ENCODE data around the gene KHDRBS2. TPM values are rescaled to one million over a fixed set of nuclear protein-coding genes. Genes with fewer than 3 reads are reported as not detected.

Gene KHDRBS2
- total RNA-seq, 1 donor from 2014 or later = 1.7 TPM

DNA sequence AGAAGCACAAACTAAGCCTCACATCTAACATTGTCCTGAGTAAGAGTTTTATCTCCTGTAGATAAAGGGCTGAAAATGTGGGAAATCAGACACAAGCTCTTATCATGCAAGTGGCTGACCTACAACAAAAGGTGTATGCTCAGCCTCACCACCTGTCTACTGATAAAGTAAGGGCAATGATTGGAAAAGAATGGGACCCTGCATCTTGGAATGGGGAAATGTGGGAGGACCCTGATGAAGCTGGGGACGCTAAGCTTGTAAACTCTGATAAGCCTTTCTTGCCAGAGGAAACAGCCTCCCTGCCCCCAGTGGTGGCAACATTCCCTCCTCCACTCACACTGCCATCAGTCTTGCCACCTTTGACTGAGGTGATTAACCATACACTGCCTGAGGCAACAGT is 166.6 kb downstream of the KHDRBS2 start:
- TF ChIP-seq POLR2AphosphoS5 (IDR thresholded peaks at IDR 0.05; ENCODE audit: insufficient read depth in 1 of 2, low read depth in 1 of 2) = no peak
- TF ChIP-seq POLR2A (IDR thresholded peaks at IDR 0.05) = no peak
- TF ChIP-seq, protein P1, sequence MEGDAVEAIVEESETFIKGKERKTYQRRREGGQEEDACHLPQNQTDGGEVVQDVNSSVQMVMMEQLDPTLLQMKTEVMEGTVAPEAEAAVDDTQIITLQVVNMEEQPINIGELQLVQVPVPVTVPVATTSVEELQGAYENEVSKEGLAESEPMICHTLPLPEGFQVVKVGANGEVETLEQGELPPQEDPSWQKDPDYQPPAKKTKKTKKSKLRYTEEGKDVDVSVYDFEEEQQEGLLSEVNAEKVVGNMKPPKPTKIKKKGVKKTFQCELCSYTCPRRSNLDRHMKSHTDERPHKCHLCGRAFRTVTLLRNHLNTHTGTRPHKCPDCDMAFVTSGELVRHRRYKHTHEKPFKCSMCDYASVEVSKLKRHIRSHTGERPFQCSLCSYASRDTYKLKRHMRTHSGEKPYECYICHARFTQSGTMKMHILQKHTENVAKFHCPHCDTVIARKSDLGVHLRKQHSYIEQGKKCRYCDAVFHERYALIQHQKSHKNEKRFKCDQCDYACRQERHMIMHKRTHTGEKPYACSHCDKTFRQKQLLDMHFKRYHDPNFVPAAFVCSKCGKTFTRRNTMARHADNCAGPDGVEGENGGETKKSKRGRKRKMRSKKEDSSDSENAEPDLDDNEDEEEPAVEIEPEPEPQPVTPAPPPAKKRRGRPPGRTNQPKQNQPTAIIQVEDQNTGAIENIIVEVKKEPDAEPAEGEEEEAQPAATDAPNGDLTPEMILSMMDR (IDR thresholded peaks at IDR 0.05) = no peak
- intact Hi-C loops (cut with DNase I) = no loop called here
- no peaks in the 10 kb centered on the region for H3K36me3 ChIP-seq
- no peaks in the 10 kb centered on the region for H3K27me3 ChIP-seq
- H3K27ac ChIP-seq = no peak overlapping the region
- no peak overlapping the region for H3K4me3 ChIP-seq
- no peak for DNase-seq (ENCODE audit: extremely low spot score in 2 of 2)
- H3K4me1 ChIP-seq = no peaks in the 10 kb centered on the region
- no peaks in the 10 kb centered on the region for H3K9me3 ChIP-seq

DNA sequence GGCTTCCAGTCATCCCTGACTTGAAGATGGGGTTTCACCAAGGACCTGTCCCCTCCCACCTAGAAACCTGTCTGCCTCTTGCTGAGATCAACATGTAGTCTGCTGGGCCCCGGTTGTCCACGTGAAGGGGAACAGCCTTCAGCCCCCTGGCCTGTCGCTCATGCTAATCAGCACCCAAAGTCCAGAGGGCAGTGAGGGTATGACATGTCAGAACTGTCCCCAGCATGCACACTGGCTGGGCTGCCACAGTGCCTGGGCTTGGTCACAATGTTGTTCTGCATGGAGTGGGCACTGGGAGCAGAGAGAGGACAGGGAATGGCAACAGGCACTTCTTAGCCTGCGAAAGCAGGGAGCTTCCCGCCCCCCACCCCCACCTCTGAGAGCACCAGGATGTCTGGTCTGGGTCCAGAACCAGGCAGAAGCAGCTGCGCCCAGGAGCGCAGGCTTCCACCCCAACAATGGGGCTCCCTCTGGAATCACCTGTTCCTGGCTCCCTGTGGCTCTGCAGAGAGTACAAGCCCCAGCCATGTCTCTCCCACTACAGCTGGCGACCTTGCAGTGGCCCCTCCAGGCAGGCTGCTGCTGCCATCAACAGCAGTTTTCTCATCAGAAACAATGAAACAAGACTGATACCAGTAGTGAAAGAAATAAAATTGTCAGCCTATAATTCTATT is 182.7 kb downstream of the KHDRBS2 start:
- Histone ChIP-seq H3K27ac (no peak overlapping the region), H3K27me3 (no peaks in the 10 kb centered on the region), H3K4me1 (no peaks in the 10 kb centered on the region), H3K9me3 (no peaks in the 10 kb centered on the region), H3K36me3 (no peaks in the 10 kb centered on the region), H3K4me3 (no peak overlapping the region)
- TF ChIP-seq POLR2AphosphoS5 (IDR thresholded peaks at IDR 0.05; ENCODE audit: insufficient read depth in 1 of 2, low read depth in 1 of 2) = no peak
- TF ChIP-seq POLR2A (IDR thresholded peaks at IDR 0.05) = no peak
- TF ChIP-seq, protein P1 (IDR thresholded peaks at IDR 0.05) = no peak
- no peak for DNase-seq (ENCODE audit: extremely low spot score in 2 of 2)
- intact Hi-C loops (cut with DNase I) = no loop called here

DNA sequence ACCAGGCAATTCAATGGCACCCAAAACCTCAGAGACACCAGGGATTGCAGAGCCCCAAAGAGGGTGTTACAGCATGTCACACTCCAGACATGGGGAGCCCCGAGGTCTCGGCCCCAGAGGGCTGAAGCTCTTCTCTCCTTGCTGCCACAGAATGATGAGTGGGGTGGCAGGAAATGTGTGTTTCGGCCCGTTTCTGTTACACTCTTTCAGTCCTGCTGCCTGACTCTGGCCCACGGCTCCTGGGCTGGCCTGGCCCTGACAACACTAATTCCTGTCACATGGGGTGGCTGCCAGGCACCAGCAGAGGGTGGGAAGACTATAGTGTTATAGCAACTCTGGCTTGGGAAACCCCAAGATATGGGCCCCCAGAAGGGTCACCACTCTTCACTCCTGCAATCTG is 183.6 kb downstream of the KHDRBS2 start:
- TF ChIP-seq POLR2A (IDR thresholded peaks at IDR 0.05) (no peak), POLR2AphosphoS5 (IDR thresholded peaks at IDR 0.05; ENCODE audit: insufficient read depth in 1 of 2, low read depth in 1 of 2) (no peak)
- TF ChIP-seq, protein P1 (IDR thresholded peaks at IDR 0.05) = no peak

DNA sequence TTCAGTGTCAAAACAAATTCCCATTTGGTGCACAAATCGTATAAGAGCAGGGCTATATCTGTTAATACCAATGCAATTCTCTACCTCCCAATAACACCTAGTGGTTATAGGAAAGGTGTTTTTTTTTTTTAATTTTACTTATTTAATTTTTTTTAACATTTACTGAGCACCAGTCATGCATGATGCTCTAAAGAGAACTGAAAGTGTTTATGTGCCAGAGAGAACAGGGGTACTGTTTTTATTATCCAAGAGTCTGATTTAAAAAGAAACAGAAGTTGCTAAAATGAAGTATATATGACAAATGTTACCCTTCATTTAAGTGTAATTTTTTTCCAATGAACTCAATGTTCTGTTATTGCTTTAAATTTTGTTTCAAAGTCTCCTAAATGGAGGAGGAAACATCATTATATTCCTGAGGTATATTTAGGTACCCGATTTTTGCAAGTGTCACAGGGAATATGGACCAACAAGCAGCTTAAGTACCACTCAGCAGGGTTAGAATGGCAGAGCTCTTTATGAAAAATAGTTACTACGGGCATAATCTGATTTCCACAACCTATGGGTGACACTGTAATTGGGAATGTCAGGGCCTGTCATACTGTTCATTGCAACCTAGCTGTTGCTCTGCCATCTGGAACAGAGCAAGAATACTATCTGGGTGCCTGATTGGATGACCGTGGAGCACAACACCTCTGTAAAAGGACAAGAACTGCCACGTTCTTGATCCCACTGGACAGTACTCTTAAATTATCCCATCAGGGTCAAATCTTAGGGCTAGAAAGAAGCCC is 195.4 kb downstream of the KHDRBS2 start:
- no peaks in the 10 kb centered on the region for H3K27me3 ChIP-seq
- no peaks in the 10 kb centered on the region for H3K4me1 ChIP-seq
- no peaks in the 10 kb centered on the region for H3K9me3 ChIP-seq
- no peaks in the 10 kb centered on the region for H3K36me3 ChIP-seq
- H3K4me3 ChIP-seq = no peak overlapping the region
- DNase-seq (ENCODE audit: extremely low spot score in 2 of 2) = no peak
- TF ChIP-seq, protein P1 (IDR thresholded peaks at IDR 0.05) = no peak
- TF ChIP-seq POLR2AphosphoS5 (IDR thresholded peaks at IDR 0.05; ENCODE audit: insufficient read depth in 1 of 2, low read depth in 1 of 2) (no peak), POLR2A (IDR thresholded peaks at IDR 0.05) (no peak)
- intact Hi-C loops (cut with DNase I) = no loop called here
- H3K27ac ChIP-seq = no peak overlapping the region

More for the DNA sequence above, 183.6 kb downstream of the KHDRBS2 start:
- intact Hi-C loops (cut with DNase I) = no loop called here
- no peaks in the 10 kb centered on the region for H3K4me1 ChIP-seq
- no peak for DNase-seq (ENCODE audit: extremely low spot score in 2 of 2)
- H3K4me3 ChIP-seq = no peak overlapping the region
- no peak overlapping the region for H3K27ac ChIP-seq
- H3K27me3 ChIP-seq = no peaks in the 10 kb centered on the region
- no peaks in the 10 kb centered on the region for H3K9me3 ChIP-seq
- no peaks in the 10 kb centered on the region for H3K36me3 ChIP-seq

DNA sequence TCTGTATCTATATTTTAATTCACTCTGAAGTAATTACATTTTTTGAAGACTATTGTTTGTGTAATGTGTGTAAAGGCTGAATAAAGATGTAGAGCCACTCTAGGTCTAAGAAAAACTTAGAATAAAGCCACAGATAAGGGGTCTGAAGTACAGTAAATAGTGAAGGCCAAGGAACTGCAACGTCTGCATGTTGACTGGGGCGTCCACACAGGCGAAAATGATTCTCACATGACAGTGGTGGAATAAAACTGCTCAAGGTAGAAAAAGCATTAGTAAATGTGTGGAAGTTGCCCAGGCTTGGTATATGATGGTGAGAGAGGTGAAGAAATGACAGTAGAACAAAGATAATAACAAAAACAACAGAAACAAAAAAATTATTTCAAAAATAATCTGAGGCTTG is 196.2 kb downstream of the KHDRBS2 start:
- no peak for DNase-seq (ENCODE audit: extremely low spot score in 2 of 2)
- no peak overlapping the region for H3K4me3 ChIP-seq
- intact Hi-C loops (cut with DNase I) = no loop called here
- no peak overlapping the region for H3K27ac ChIP-seq
- H3K27me3 ChIP-seq = no peaks in the 10 kb centered on the region
- no peaks in the 10 kb centered on the region for H3K36me3 ChIP-seq
- TF ChIP-seq POLR2AphosphoS5 (IDR thresholded peaks at IDR 0.05; ENCODE audit: insufficient read depth in 1 of 2, low read depth in 1 of 2) = no peak
- TF ChIP-seq, protein P1 (IDR thresholded peaks at IDR 0.05) = no peak
- no peaks in the 10 kb centered on the region for H3K9me3 ChIP-seq
- no peaks in the 10 kb centered on the region for H3K4me1 ChIP-seq
